ENCODE measurements around the gene IGLON5.

DNA sequence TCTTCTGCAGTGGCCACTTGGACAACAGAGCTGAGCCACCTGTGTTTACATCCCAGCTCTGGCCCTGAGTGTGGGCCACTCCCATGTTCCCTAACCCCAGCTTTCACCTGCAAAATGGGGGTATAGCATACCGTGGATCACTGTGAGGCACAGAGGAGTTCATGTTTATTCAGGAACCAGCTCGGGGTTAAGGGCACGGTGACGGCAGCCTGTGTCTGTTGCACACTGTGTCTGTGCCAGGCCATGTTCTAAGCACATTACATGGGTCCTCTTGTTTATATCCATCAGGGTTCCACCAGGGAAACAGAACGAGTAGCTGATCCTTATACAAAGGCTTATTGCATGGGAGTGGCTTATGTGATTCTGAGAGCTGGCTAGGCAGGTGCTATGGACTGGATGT lies 14.0 kb upstream of the IGLON5 start:
- TF ChIP-seq ZFP30 (CRISPR knock-in tag; IDR thresholded peaks at IDR 0.05), result no peak
- TF ChIP-seq ZFP3 (CRISPR knock-in tag; IDR thresholded peaks at IDR 0.05), result no peak
- TF ChIP-seq, protein P1, sequence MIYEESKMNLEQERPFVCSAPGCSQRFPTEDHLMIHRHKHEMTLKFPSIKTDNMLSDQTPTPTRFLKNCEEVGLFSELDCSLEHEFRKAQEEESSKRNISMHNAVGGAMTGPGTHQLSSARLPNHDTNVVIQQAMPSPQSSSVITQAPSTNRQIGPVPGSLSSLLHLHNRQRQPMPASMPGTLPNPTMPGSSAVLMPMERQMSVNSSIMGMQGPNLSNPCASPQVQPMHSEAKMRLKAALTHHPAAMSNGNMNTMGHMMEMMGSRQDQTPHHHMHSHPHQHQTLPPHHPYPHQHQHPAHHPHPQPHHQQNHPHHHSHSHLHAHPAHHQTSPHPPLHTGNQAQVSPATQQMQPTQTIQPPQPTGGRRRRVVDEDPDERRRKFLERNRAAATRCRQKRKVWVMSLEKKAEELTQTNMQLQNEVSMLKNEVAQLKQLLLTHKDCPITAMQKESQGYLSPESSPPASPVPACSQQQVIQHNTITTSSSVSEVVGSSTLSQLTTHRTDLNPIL (CRISPR knock-in tag; IDR thresholded peaks at IDR 0.05; ENCODE audit: low read depth), result no peak
- no peak for TF ChIP-seq GLIS3 (CRISPR knock-in tag; IDR thresholded peaks at IDR 0.05)
- no peak for TF ChIP-seq RARB (CRISPR knock-in tag; IDR thresholded peaks at IDR 0.05)
- TF ChIP-seq TOX (CRISPR knock-in tag; IDR thresholded peaks at IDR 0.05; ENCODE audit: borderline replicate concordance), result no peak
- TF ChIP-seq ARNTL (CRISPR knock-in tag; IDR thresholded peaks at IDR 0.05; ENCODE audit: borderline replicate concordance, low read depth), result no peak
- no peak for TF ChIP-seq SNAI2 (CRISPR knock-in tag; IDR thresholded peaks at IDR 0.05)
- TF ChIP-seq ZNF565 (CRISPR knock-in tag; conservative IDR thresholded peaks at IDR 0.05; ENCODE audit: low read depth), result no peak

Data from SK-N-SH treated with all-trans-retinoic acid at 6 μM for 48 hours (cell line).